H9 (cell line): Measurements from ENCODE around the gene ZNF451. TPM values are rescaled to one million over a fixed set of nuclear protein-coding genes. Genes with fewer than 3 reads are reported as not detected.

Experiments used
- DNase-seq: peaks from one replicate; pipeline ENCODE4 v3.0.0-alpha.2; 2017
- H2AFZ ChIP-seq: one replicate; pipeline ENCODE4 v1.6.1; 2013; ENCODE audit warnings: mild to moderate bottlenecking, low read length, control low read depth, moderate library complexity
- H2AK5ac ChIP-seq: 2 replicates; pipeline ENCODE4 v1.6.1; 2013; ENCODE audit warnings: low read length, control low read depth, mixed read lengths; ENCODE audit not compliant: insufficient read length
- H2BK120ac ChIP-seq: one replicate; pipeline ENCODE4 v1.6.1; 2013; ENCODE audit warnings: low read depth, mild to moderate bottlenecking, low read length, control low read depth, inconsistent platforms; ENCODE audit not compliant: poor library complexity, severe bottlenecking
- H2BK12ac ChIP-seq: 2 replicates; pipeline ENCODE4 v1.6.1; 2013; ENCODE audit warnings: low read length, control low read depth, mixed read lengths, low read depth; ENCODE audit not compliant: insufficient read length
- H2BK15ac ChIP-seq: 2 replicates; pipeline ENCODE4 v1.6.1; 2013; ENCODE audit warnings: low read depth, low read length, control low read depth
- H2BK20ac ChIP-seq: one replicate; pipeline ENCODE4 v1.6.1; 2013; ENCODE audit warnings: low read depth, mild to moderate bottlenecking, low read length, control low read depth, inconsistent platforms; ENCODE audit not compliant: poor library complexity, severe bottlenecking
- H2BK5ac ChIP-seq: 2 replicates; pipeline ENCODE4 v1.6.1; 2013; ENCODE audit warnings: low read length, control low read depth, mixed read lengths; ENCODE audit not compliant: insufficient read length
- H3K14ac ChIP-seq: 2 replicates; pipeline ENCODE4 v1.6.1; 2013; ENCODE audit warnings: low read length, control low read depth; ENCODE audit not compliant: insufficient read depth
- H3K18ac ChIP-seq: 2 replicates; pipeline ENCODE4 v1.6.1; 2013; ENCODE audit warnings: low read depth, mild to moderate bottlenecking, mixed read lengths, low read length, control low read depth; ENCODE audit not compliant: insufficient read length
- H3K23ac ChIP-seq: 2 replicates; pipeline ENCODE4 v1.6.1; 2013; ENCODE audit warnings: low read length, control low read depth, mixed read lengths, low read depth; ENCODE audit not compliant: insufficient read length
- H3K23me2 ChIP-seq: 2 replicates; pipeline ENCODE4 v1.6.1; 2013; ENCODE audit warnings: low read depth, mild to moderate bottlenecking, mixed read lengths, low read length, control low read depth; ENCODE audit not compliant: insufficient read length, poor library complexity, severe bottlenecking
- H3K27ac ChIP-seq: 2 replicates; pipeline ENCODE4 v1.5.1; 2013; ENCODE audit warnings: low read length, control low read depth, mixed read lengths, low read depth; ENCODE audit not compliant: insufficient read length
- H3K27me3 ChIP-seq: 2 replicates; pipeline ENCODE4 v1.6.1; 2013; ENCODE audit warnings: low read length, control low read depth, inconsistent platforms; ENCODE audit not compliant: insufficient read depth
- H3K4ac ChIP-seq: 2 replicates; pipeline ENCODE4 v1.6.1; 2013; ENCODE audit warnings: low read depth, mild to moderate bottlenecking, control low read depth, inconsistent platforms, low read length, moderate library complexity
- H3K4me1 ChIP-seq: 2 replicates; pipeline ENCODE4 v1.6.1; 2013; ENCODE audit warnings: low read length, control low read depth, inconsistent platforms; ENCODE audit not compliant: insufficient read depth
- H3K4me2 ChIP-seq: 2 replicates; pipeline ENCODE4 v1.6.1; 2013; ENCODE audit warnings: low read length, control low read depth, mixed read lengths; ENCODE audit not compliant: insufficient read length, insufficient read depth
- H3K56ac ChIP-seq: 2 replicates; pipeline ENCODE4 v1.6.1; 2013; ENCODE audit warnings: low read depth, mild to moderate bottlenecking, mixed read lengths, low read length, control low read depth; ENCODE audit not compliant: insufficient read length
- H3K79me1 ChIP-seq: 2 replicates; pipeline ENCODE4 v1.6.1; 2013; ENCODE audit warnings: low read depth, mild to moderate bottlenecking, moderate library complexity, low read length, control low read depth, inconsistent platforms; ENCODE audit not compliant: insufficient read depth, poor library complexity, severe bottlenecking
- H3K79me2 ChIP-seq: 2 replicates; pipeline ENCODE4 v1.6.1; 2013; ENCODE audit warnings: low read length, control low read depth, inconsistent platforms; ENCODE audit not compliant: insufficient read depth
- H3K9ac ChIP-seq: 2 replicates; pipeline ENCODE4 v1.6.1; 2013; ENCODE audit warnings: low read length, control low read depth, mixed read lengths; ENCODE audit not compliant: insufficient read length; ENCODE audit errors: extremely low read depth
- H3K9me3 ChIP-seq: one replicate; pipeline ENCODE4 v1.6.1; 2013; ENCODE audit warnings: low read depth, low read length, inconsistent platforms; ENCODE audit not compliant: control insufficient read depth
- H3T11ph ChIP-seq: one replicate; pipeline ENCODE4 v1.6.1; 2013; ENCODE audit warnings: mild to moderate bottlenecking, low read length, control low read depth, inconsistent platforms
- H4K20me1 ChIP-seq: one replicate; pipeline ENCODE4 v1.6.1; 2013; ENCODE audit not compliant: control insufficient read depth, insufficient read length, insufficient read depth
- H4K5ac ChIP-seq: 2 replicates; pipeline ENCODE4 v1.6.1; 2013; ENCODE audit warnings: low read depth, mild to moderate bottlenecking, mixed read lengths, low read length, control low read depth; ENCODE audit not compliant: insufficient read length
- H4K8ac ChIP-seq: replicated peaks from 2 replicates; pipeline ENCODE4 v1.6.1; 2013; ENCODE audit warnings: low read length, control low read depth, mixed read lengths, low read depth; ENCODE audit not compliant: insufficient read length
- H4K91ac ChIP-seq: 2 replicates; pipeline ENCODE4 v1.6.1; 2013; ENCODE audit warnings: low read depth, mild to moderate bottlenecking, moderate library complexity, mixed read lengths, low read length, control low read depth; ENCODE audit not compliant: insufficient read length
- H3K27ac Mint-ChIP-seq, 3 experiments: 2 replicates in 2 of 3; 3 replicates in 1 of 3; pipeline ENCODE4 v1.8.0; 2020 to 2021; ENCODE audit warnings: mixed read lengths in 3 of 3, mild to moderate bottlenecking in 1 of 3, moderate library complexity in 1 of 3
- H3K27me3 Mint-ChIP-seq: 2 replicates; pipeline ENCODE4 v1.8.0; 2021; ENCODE audit warnings: low read depth, mild to moderate bottlenecking, moderate library complexity, mixed read lengths
- H3K36me3 Mint-ChIP-seq, 3 experiments: 2 replicates in 2 of 3; 3 replicates in 1 of 3; pipeline ENCODE4 v1.8.0; 2020 to 2021; ENCODE audit warnings: low read depth in 3 of 3, mixed read lengths in 3 of 3; ENCODE audit not compliant: insufficient read depth in 1 of 3
- H3K4me1 Mint-ChIP-seq, 2 experiments: 2 replicates each; pipeline ENCODE4 v1.8.0; 2020; ENCODE audit warnings: mixed read lengths in 2 of 2
- H3K4me3 Mint-ChIP-seq, 2 experiments: 2 replicates in 1 of 2; 3 replicates in 1 of 2; pipeline ENCODE4 v1.8.0; 2020 to 2021; ENCODE audit warnings: mild to moderate bottlenecking in 2 of 2, mixed read lengths in 2 of 2, moderate library complexity in 1 of 2
- H3K9me3 Mint-ChIP-seq, 2 experiments: 2 replicates in 1 of 2; 3 replicates in 1 of 2; pipeline ENCODE4 v1.8.0; 2020; ENCODE audit warnings: mild to moderate bottlenecking in 2 of 2, mixed read lengths in 2 of 2, moderate library complexity in 1 of 2
- CTCF ChIP-seq: fragments of 200-600 bp; sonication (generic); conservative IDR thresholded peaks from 3 replicates; pipeline ENCODE4 v1.8.0; 2021; ENCODE audit warnings: antibody characterized with exemption, mild to moderate bottlenecking
- total RNA-seq: library from RNA; stranded (reverse); gene quantifications from 2 replicates; pipeline ENCODE4 v1.2.1, GENCODE V29; 2021

The ZNF451 gene
- total RNA-seq, 1 experiment from 2014 or later: 71.2 TPM

GRCh38 chr6:57130661-57131177, 40.7 kb downstream of the ZNF451 start:
- no peak overlapping the region for H2AK5ac ChIP-seq
- H3K27ac ChIP-seq: no peak overlapping the region
- no peak overlapping the region for H3K56ac ChIP-seq
- no peak overlapping the region for H2BK15ac ChIP-seq
- H2BK20ac ChIP-seq: no peak overlapping the region
- H2BK120ac ChIP-seq: no peak overlapping the region
- no peak for TF ChIP-seq CTCF
- Mint-ChIP-seq H3K4me3 (no peak overlapping the region), H3K27me3 (no peaks in the 10 kb centered on the region), H3K27ac (no peak overlapping the region), H3K9me3 (no peaks in the 10 kb centered on the region), H3K36me3 (peaks cover 0 to 17% (median 16%) of the 10 kb centered on the region in 3 experiments; a peak in 4 of 7 replicates), H3K4me1 (no peaks in the 10 kb centered on the region)
- H3K27me3 ChIP-seq: no peaks in the 10 kb centered on the region
- no peak overlapping the region for H4K91ac ChIP-seq
- no peaks in the 10 kb centered on the region for H3K23me2 ChIP-seq
- no peak overlapping the region for H3K14ac ChIP-seq
- H2BK12ac ChIP-seq: no peak overlapping the region
- no peaks in the 10 kb centered on the region for H3K4me1 ChIP-seq
- no peak overlapping the region for H3K4me2 ChIP-seq
- H4K8ac ChIP-seq: no peak overlapping the region
- no peaks in the 10 kb centered on the region for H3K9me3 ChIP-seq
- no peaks in the 10 kb centered on the region for H3K79me2 ChIP-seq
- H3K23ac ChIP-seq: no peak overlapping the region
- H3K4ac ChIP-seq: no peak overlapping the region
- no peak overlapping the region for H4K5ac ChIP-seq
- DNase-seq: no peak
- H4K20me1 ChIP-seq: no peaks in the 10 kb centered on the region
- H3T11ph ChIP-seq: no peak overlapping the region
- no peak overlapping the region for H3K9ac ChIP-seq
- no peak overlapping the region for H2AFZ ChIP-seq
- H3K18ac ChIP-seq: no peak overlapping the region
- no peaks in the 10 kb centered on the region for H3K79me1 ChIP-seq
- no peak overlapping the region for H2BK5ac ChIP-seq
